ENCODE results near the gene CACNA1A. TPM values are rescaled to one million over a fixed set of nuclear protein-coding genes. Genes with fewer than 3 reads are reported as not detected.

Gene CACNA1A
- polyA plus RNA-seq, 1 donor (not counting 4 experiments of a cell fraction or from before 2014, with no cell fraction given): not detected

GRCh38 chr19:13505164-13505695 is 1.0 kb downstream of the CACNA1A start:
- FAIRE-seq: no peak
- DNase-seq (ENCODE audit: low read depth, low spot score): no peak
- no peak overlapping the region for H2AFZ ChIP-seq (ENCODE audit: control insufficient read depth, low read length)

GRCh38 chr19:13503570-13504235 is 2.6 kb downstream of the CACNA1A start:
- dilution Hi-C loops (cut with MboI; ENCODE audit: extremely low pct_ligation_motif_present, low sequenced_read_pairs): no loop called here
- no peaks in the 10 kb centered on the region for H3K9me1 ChIP-seq (ENCODE audit: control insufficient read depth, extremely low read depth, insufficient read depth, low read length)
- no peaks in the 10 kb centered on the region for H4K20me1 ChIP-seq (ENCODE audit: control insufficient read depth, extremely low read depth, insufficient read depth, low read length)
- DNase-seq (ENCODE audit: low read depth, low spot score): no peak
- H3K4me3 ChIP-seq (ENCODE audit: control insufficient read depth in 2 of 3, extremely low read depth in 1 of 3, insufficient read depth in 2 of 3, low read depth in 1 of 3, low read length in 3 of 3): no peak overlapping the region
- H3K79me2 ChIP-seq (ENCODE audit: control insufficient read depth, insufficient read depth, low read length): no peaks in the 10 kb centered on the region
- no peak overlapping the region for H3K4me2 ChIP-seq (ENCODE audit: control insufficient read depth, extremely low read depth, insufficient read depth, low read depth, low read length)
- peaks cover 46% of the 10 kb centered on the region for H3K27me3 ChIP-seq (ENCODE audit: control insufficient read depth, extremely low read depth, insufficient read depth, low read length)
- no peak for TF ChIP-seq EZH2 (IDR thresholded peaks at IDR 0.05; ENCODE audit: low read length)
- TF ChIP-seq CTCF (optimal IDR thresholded peaks at IDR 0.05 in 1 of 3, IDR thresholded peaks at IDR 0.05 in 1 of 3, conservative IDR thresholded peaks at IDR 0.05 in 1 of 3; ENCODE audit: extremely low read depth in 1 of 3, insufficient read depth in 2 of 3, low read length in 3 of 3): no peak
- H3K4me1 ChIP-seq (ENCODE audit: control insufficient read depth, extremely low read depth, insufficient read depth, low read length): no peaks in the 10 kb centered on the region
- H3K9me3 ChIP-seq (ENCODE audit: control insufficient read depth, low read depth, low read length): no peaks in the 10 kb centered on the region
- FAIRE-seq: no peak
- H3K36me3 ChIP-seq (ENCODE audit: control insufficient read depth in 2 of 2, extremely low read depth in 1 of 2, insufficient read depth in 2 of 2, low read length in 2 of 2): no peaks in the 10 kb centered on the region
- no peak overlapping the region for H3K9ac ChIP-seq (ENCODE audit: control insufficient read depth, extremely low read depth, insufficient read depth, low read length)
- no peak overlapping the region for H2AFZ ChIP-seq (ENCODE audit: control insufficient read depth, low read length)
- H3K27ac ChIP-seq (ENCODE audit: control insufficient read depth, insufficient read depth, low read length): no peak overlapping the region

More at GRCh38 chr19:13505164-13505695, 1.0 kb downstream of the CACNA1A start:
- TF ChIP-seq EZH2 (IDR thresholded peaks at IDR 0.05; ENCODE audit: low read length): no peak
- no peak for TF ChIP-seq CTCF (optimal IDR thresholded peaks at IDR 0.05 in 1 of 3, IDR thresholded peaks at IDR 0.05 in 1 of 3, conservative IDR thresholded peaks at IDR 0.05 in 1 of 3; ENCODE audit: extremely low read depth in 1 of 3, insufficient read depth in 2 of 3, low read length in 3 of 3)
- dilution Hi-C loops (cut with MboI; ENCODE audit: extremely low pct_ligation_motif_present, low sequenced_read_pairs): no loop called here
- Histone ChIP-seq H3K27me3 (ENCODE audit: control insufficient read depth, extremely low read depth, insufficient read depth, low read length) (peaks cover 50% of the 10 kb centered on the region), H3K9me3 (ENCODE audit: control insufficient read depth, low read depth, low read length) (no peaks in the 10 kb centered on the region), H3K36me3 (ENCODE audit: control insufficient read depth in 2 of 2, extremely low read depth in 1 of 2, insufficient read depth in 2 of 2, low read length in 2 of 2) (no peaks in the 10 kb centered on the region), H4K20me1 (ENCODE audit: control insufficient read depth, extremely low read depth, insufficient read depth, low read length) (no peaks in the 10 kb centered on the region), H3K4me1 (ENCODE audit: control insufficient read depth, extremely low read depth, insufficient read depth, low read length) (no peaks in the 10 kb centered on the region), H3K4me3 (ENCODE audit: control insufficient read depth in 2 of 3, extremely low read depth in 1 of 3, insufficient read depth in 2 of 3, low read depth in 1 of 3, low read length in 3 of 3) (no peak overlapping the region), H3K9ac (ENCODE audit: control insufficient read depth, extremely low read depth, insufficient read depth, low read length) (no peak overlapping the region), H3K9me1 (ENCODE audit: control insufficient read depth, extremely low read depth, insufficient read depth, low read length) (no peaks in the 10 kb centered on the region), H3K4me2 (ENCODE audit: control insufficient read depth, extremely low read depth, insufficient read depth, low read depth, low read length) (no peak overlapping the region), H3K79me2 (ENCODE audit: control insufficient read depth, insufficient read depth, low read length) (no peaks in the 10 kb centered on the region), H3K27ac (ENCODE audit: control insufficient read depth, insufficient read depth, low read length) (no peak overlapping the region)

All from keratinocyte (primary cell).